HL-60 (cell line): ENCODE measurements around the gene HHATL.

Experiments
- CTCF ChIP-seq: IDR thresholded peaks from one replicate; pipeline ENCODE4 v1.5.1; 2011; ENCODE audit warnings: low read length, control low read depth, inconsistent platforms; ENCODE audit not compliant: insufficient read depth
- GABPA ChIP-seq: IDR thresholded peaks from 2 replicates; pipeline ENCODE4 v1.6.1; 2012; ENCODE audit warnings: low read depth
- POLR2AphosphoS5 ChIP-seq: IDR thresholded peaks from 2 replicates; pipeline ENCODE4 v1.6.1; 2012; ENCODE audit warnings: low read depth
- REST ChIP-seq: IDR thresholded peaks from 2 replicates; pipeline ENCODE4 v1.6.1; 2012; ENCODE audit warnings: low read depth; ENCODE audit not compliant: insufficient replicate concordance
- SPI1 ChIP-seq: IDR thresholded peaks from 2 replicates; pipeline ENCODE4 v1.6.1; 2012; ENCODE audit warnings: low read depth, mild to moderate bottlenecking, borderline replicate concordance

GRCh38 chr3:42735019-42735418, 32.4 kb upstream of the HHATL start:
- TF ChIP-seq CTCF (no peak), SPI1 (no peak), POLR2AphosphoS5 (no peak), REST (no peak), GABPA (no peak)
